ENCODE data around the gene RXRG. TPM values are rescaled to one million over a fixed set of nuclear protein-coding genes. Genes with fewer than 3 reads are reported as not detected.

Gene RXRG
- total RNA-seq, 1 experiment from 2014 or later = not detected

GRCh38 chr1:165375623-165376022 is 69.3 kb downstream of the RXRG start:
- BruUV-seq (replicated peaks) = no TSS peak
- intact Hi-C loops (cut with micrococcal nuclease; ENCODE audit: unreplicated experiment) = no loop called here

GRCh38 chr1:165371588-165372225 is 73.2 kb downstream of the RXRG start:
- Histone ChIP-seq H3K27ac (ENCODE audit: low read depth, low read length, poor library complexity, severe bottlenecking) (no peak overlapping the region), H3K27me3 (replicated peaks; ENCODE audit: insufficient read depth, low read depth, low read length, poor library complexity) (no peaks in the 10 kb centered on the region), H3K4me1 (ENCODE audit: insufficient read depth, low read length, poor library complexity, severe bottlenecking) (no peaks in the 10 kb centered on the region), H3K9me3 (ENCODE audit: low read depth, low read length, poor library complexity, severe bottlenecking) (no peaks in the 10 kb centered on the region), H3K36me3 (ENCODE audit: insufficient read depth, low read length, poor library complexity, severe bottlenecking) (no peaks in the 10 kb centered on the region), H3K4me3 (ENCODE audit: low read depth, low read length, poor library complexity, severe bottlenecking) (no peak overlapping the region)
- BruUV-seq (replicated peaks) = no TSS peak
- intact Hi-C loops (cut with micrococcal nuclease; ENCODE audit: unreplicated experiment) = no loop called here
- no peak for DNase-seq (ENCODE audit: low spot score)
- ChIA-PET CTCF (no interaction called here), POLR2A (ENCODE audit: low non-redundant PET) (no interaction called here)
- no peak for TF ChIP-seq CTCF (conservative IDR thresholded peaks at IDR 0.05; ENCODE audit: low read depth, low read length)

More at GRCh38 chr1:165375623-165376022, 69.3 kb downstream of the RXRG start:
- no peaks in the 10 kb centered on the region for H3K4me1 ChIP-seq (ENCODE audit: insufficient read depth, low read length, poor library complexity, severe bottlenecking)
- no peak for DNase-seq (ENCODE audit: low spot score)
- H3K9me3 ChIP-seq (ENCODE audit: low read depth, low read length, poor library complexity, severe bottlenecking) = no peaks in the 10 kb centered on the region
- H3K27me3 ChIP-seq (replicated peaks; ENCODE audit: insufficient read depth, low read depth, low read length, poor library complexity) = no peaks in the 10 kb centered on the region
- ChIA-PET POLR2A (ENCODE audit: low non-redundant PET) (no interaction called here), CTCF (interaction anchor here (0.6 to 1.8 kb wide), 2 partner anchors 118 to 152 kb away, joined by 5 to 7 read pairs; no protein-coding TSS in a partner anchor)
- H3K27ac ChIP-seq (ENCODE audit: low read depth, low read length, poor library complexity, severe bottlenecking) = no peak overlapping the region
- H3K4me3 ChIP-seq (ENCODE audit: low read depth, low read length, poor library complexity, severe bottlenecking) = peak overlapping the region; percentile 8
- TF ChIP-seq CTCF (conservative IDR thresholded peaks at IDR 0.05; ENCODE audit: low read depth, low read length) (no peak), EZH2 (IDR thresholded peaks at IDR 0.05; ENCODE audit: borderline replicate concordance, low read depth, low read length, poor library complexity, severe bottlenecking) (no peak)
- no peaks in the 10 kb centered on the region for H3K36me3 ChIP-seq (ENCODE audit: insufficient read depth, low read length, poor library complexity, severe bottlenecking)

GRCh38 chr1:165369255-165369848 is 75.6 kb downstream of the RXRG start:
- H3K4me3 ChIP-seq (ENCODE audit: low read depth, low read length, poor library complexity, severe bottlenecking) = no peak overlapping the region
- H3K4me1 ChIP-seq (ENCODE audit: insufficient read depth, low read length, poor library complexity, severe bottlenecking) = no peaks in the 10 kb centered on the region
- intact Hi-C loops (cut with micrococcal nuclease; ENCODE audit: unreplicated experiment) = loop anchor here (1.0 to 5.0 kb wide), 2 partner anchors 111 to 242 kb away; no protein-coding TSS in a partner anchor
- H3K27ac ChIP-seq (ENCODE audit: low read depth, low read length, poor library complexity, severe bottlenecking) = no peak overlapping the region
- no peaks in the 10 kb centered on the region for H3K27me3 ChIP-seq (replicated peaks; ENCODE audit: insufficient read depth, low read depth, low read length, poor library complexity)
- TF ChIP-seq EZH2 (IDR thresholded peaks at IDR 0.05; ENCODE audit: borderline replicate concordance, low read depth, low read length, poor library complexity, severe bottlenecking) (no peak), CTCF (conservative IDR thresholded peaks at IDR 0.05; ENCODE audit: low read depth, low read length) (peak; percentile 93)
- H3K36me3 ChIP-seq (ENCODE audit: insufficient read depth, low read length, poor library complexity, severe bottlenecking) = no peaks in the 10 kb centered on the region
- H3K9me3 ChIP-seq (ENCODE audit: low read depth, low read length, poor library complexity, severe bottlenecking) = no peaks in the 10 kb centered on the region
- ChIA-PET CTCF (interaction anchor here (2.7 to 2.8 kb wide), 2 partner anchors 112 to 240 kb away, joined by 7 to 23 read pairs; no protein-coding TSS in a partner anchor), POLR2A (ENCODE audit: low non-redundant PET) (no interaction called here)
- no TSS peak for BruUV-seq (replicated peaks)
- DNase-seq (ENCODE audit: low spot score) = peak; percentile 60

Data from A673 (cell line).